SK-N-DZ (cell line): ENCODE data around the gene FAM193B. TPM values are rescaled to one million over a fixed set of nuclear protein-coding genes. Genes with fewer than 3 reads are reported as not detected.

Experiments
- DNase-seq: peaks from one replicate; pipeline ENCODE4 v3.0.0-alpha.2; 2015; ENCODE audit warnings: low spot score
- polyA plus RNA-seq, 2 experiments: library from polyadenylated mRNA; depleted of rRNA; stranded (reverse); fragments of >200 nt; gene quantifications; 2 replicates each; pipeline ENCODE4 v1.2.3, GENCODE V29; 2014

FAM193B gene
- polyA plus RNA-seq (2014; cell fraction: cytosol; rRNA removed): 41.3 and 41.5 TPM in 2 replicates
- 321 and 386 TPM in 2 replicates for polyA plus RNA-seq (2014; cell fraction: nucleus; rRNA removed)

DNA sequence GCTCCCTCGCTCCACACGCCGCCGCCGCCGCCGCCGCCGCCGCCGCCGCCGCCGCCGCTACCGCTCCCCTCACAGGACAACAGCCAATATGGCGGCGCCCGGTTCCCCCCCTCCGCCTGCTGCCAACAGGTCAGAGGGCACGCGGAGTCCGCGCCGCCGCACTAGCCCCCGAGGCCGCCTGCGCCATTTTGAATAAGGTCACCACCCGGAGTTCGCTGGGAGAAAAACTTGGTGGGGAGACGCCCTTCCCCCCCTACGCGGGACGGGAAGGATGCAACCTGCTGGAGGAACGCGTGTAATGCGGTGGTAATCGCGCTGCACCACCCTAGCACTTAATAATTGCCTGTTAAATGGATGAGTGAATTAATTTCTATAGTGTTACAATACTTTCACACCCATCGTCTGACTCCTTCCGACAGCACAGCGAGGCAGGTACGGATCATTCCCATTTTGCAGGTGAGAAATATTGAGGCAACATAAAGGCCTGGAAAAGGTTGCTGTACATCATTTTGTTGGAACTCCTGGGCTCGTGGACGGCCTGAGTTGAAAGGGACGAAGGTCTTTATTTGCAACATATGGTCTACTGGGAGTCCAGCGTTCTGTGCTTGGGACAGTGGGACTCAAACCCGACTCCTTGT, at the start of gene FAM193B:
Gene FAM193B (minus strand): TSS at position 90 of the 638 bp plus-strand sequence. CDS start 105 bp downstream, outside the sequence.
- DNase-seq: peak; percentile 92

DNA sequence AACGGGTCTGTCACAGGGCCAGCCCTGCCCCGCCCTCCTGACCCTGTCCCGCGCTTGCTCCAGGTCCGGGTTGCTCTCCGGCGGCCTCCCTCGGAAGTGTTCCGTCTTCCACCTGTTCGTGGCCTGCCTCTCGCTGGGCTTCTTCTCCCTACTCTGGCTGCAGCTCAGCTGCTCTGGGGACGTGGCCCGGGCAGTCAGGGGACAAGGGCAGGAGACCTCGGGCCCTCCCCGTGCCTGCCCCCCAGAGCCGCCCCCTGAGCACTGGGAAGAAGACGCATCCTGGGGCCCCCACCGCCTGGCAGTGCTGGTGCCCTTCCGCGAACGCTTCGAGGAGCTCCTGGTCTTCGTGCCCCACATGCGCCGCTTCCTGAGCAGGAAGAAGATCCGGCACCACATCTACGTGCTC, 49.8 kb upstream of the FAM193B start:
- no peak for DNase-seq

- DNase-seq: no peak
Observed at GRCh38 chr5:177603631-177604030, 49.3 kb upstream of the FAM193B start.

DNA sequence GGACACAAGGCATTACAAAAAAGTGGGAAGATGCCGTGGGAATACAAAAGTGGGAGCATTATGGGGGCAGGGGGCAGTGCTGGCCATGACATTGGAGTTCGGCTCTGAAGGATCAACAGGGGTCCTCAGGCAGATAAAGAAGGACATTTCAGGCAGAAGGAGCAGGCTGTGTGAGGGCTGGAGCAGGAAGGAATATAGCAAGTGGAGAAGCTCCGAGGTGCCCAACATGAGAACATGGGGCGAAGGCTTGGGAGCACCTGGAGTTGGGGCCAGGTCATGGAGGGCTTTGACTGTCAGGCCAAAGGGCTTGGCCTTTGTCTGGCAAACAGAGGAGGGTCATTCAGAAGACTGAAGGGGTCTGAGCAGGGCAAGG, 48.1 kb upstream of the FAM193B start:
- DNase-seq: no peak

- DNase-seq: no peak
Observed at GRCh38 chr5:177601577-177602457, 47.5 kb upstream of the FAM193B start.

DNA sequence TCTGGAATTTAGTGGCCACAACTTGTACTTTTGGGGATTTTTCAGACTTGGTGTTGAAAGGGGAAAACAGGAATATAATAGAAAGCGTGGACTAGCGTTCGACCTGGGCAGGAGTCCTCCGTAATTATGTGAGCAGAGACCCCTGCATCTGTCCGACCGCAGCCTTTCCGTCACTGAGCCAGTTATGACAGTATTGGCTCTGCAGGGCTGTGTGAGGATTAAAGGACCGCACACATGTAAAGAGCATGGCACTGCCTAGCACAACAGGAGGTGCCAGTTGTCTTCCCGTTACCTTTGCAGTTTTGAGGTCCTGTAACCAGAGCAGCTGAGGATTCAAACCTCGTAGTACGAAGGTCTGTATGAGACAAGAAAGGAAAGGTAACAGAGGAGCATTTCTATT, 46.8 kb upstream of the FAM193B start:
- no peak for DNase-seq

DNA sequence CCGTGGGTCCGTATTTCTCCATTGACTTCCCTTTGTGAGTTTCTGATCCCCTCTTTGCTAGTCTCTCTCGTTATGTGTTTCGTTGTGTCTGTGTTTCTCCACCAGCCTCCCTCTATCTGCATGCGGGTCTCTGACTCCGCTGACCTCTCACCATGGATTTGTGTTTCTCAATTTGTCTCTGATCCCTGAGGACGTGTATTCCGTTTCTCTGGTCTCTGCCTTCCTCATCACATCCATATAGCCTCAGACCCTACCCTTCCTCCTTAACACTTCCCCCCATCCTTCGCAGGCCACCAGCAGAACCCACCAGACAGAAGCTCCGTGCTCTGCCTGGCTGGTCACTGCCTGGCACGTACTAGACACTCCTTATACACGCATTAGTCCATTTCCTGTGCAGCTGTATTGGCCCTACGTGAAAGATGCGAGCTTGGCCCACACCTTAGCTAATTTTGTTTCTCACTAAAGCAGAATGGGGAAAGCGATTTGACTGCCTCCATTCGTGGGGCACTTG, 46.2 kb upstream of the FAM193B start:
- peak; percentile 31 for DNase-seq

GRCh38 chr5:177599731-177600507, 45.6 kb upstream of the FAM193B start, which contains the start of gene B4GALT7:
TSS of gene B4GALT7 (plus strand) at chr5:177600132. CDS start at chr5:177600211, 79 bp downstream.
- peak; percentile 73 for DNase-seq

DNA sequence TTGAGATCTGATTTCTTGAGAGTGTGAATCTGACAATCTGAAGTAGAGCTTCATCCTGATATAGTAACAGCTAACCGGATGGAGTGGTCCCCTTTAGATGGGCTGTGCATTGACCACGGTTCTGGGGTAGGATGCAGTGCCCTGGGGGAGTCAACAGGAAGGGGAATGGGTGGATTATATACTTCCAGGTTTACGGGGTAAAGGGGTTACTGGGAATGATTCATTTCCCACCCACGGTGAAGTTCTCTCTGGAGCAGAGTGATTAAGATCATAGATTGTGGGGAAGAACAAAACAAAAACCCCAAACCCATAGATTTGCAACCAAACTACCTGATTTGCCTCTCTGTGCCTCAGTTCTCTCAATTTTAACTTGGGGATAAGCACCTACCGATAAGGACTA, 44.1 kb upstream of the FAM193B start:
- no peak for DNase-seq

- no peak for DNase-seq
Observed at GRCh38 chr5:177596775-177597238, 42.4 kb upstream of the FAM193B start.

- DNase-seq: no peak
Observed at GRCh38 chr5:177595991-177596774, 41.8 kb upstream of the FAM193B start.

DNA sequence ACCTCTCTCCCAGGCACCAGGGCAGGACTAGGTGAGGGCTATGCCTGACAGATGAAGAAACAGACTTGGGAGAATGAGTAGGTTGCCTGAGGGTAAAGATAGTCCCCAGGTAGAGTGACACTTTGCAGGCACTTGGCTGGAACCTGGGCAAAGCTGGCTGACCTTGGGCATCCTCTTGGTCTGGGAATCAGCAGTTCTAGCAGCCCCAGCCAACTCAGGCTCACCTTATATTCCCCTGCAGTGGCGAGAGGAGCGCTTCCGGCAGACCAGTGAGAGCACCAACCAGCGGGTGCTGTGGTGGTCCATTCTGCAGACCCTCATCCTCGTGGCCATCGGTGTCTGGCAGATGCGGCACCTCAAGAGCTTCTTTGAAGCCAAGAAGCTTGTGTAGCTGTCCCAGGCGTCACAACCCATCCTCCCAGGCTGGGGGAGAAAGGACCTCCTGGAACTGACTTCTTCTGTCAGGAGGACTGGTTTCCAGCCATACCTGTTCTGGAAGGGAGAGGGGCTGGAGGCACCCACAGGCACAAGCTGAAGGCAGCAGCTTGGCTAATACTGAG, 40.7 kb upstream of the FAM193B start:
- no peak for DNase-seq

DNA sequence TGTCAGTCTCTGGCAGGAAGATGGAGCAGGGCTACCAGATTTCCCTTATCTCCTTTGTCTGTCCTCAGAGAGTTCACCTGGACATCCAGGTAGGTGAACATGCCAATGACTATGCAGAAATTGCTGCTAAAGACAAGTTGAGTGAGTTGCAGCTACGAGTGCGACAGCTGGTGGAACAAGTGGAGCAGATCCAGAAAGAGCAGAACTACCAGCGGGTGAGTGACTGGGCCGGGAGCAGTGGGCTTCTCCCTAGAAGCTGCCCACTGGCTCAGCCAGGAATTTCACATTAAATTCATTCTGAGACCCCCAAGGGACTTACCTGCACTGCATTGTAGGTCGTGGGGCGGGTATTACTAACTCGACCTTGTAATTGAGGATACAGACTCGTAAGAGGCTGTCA, 39.7 kb upstream of the FAM193B start:
- no peak for DNase-seq

DNA sequence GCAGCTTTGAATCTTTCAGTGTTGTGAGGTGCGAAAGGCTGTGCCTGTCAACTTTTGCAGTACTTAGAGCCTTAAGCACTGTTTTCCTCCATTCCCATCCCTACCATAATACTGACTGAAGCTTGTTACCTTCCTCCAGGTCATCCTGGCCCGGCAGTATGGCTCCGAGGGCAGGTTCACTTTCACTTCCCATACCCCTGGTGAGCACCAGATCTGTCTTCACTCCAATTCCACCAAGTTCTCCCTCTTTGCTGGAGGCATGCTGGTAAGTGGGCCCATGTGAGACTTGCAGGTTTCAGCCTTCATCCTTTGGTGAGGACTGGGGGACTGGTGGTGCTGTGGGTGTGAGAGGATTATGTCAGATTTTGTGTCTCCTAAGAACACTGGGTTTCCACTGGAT, 39.1 kb upstream of the FAM193B start:
- DNase-seq: no peak

DNA sequence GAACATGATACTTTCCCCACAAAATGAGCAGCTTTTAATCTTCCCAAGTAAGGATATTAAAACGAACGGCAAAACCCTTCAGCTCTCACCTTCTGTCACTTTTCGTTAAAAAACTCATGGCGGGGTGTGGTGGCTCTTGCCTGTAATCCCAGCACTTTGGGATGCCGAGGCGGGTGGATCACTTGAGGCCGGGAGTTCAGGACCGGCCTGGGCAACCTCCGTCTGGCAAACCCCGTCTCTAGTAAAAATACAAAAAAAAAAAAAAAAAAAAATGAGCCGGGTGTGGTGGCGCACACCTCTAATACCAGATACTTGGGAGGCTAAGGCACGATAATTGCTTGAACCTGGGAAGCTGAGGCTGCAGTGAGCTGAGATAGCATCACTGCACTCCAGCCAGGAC, 38.5 kb upstream of the FAM193B start:
- no peak for DNase-seq

DNA sequence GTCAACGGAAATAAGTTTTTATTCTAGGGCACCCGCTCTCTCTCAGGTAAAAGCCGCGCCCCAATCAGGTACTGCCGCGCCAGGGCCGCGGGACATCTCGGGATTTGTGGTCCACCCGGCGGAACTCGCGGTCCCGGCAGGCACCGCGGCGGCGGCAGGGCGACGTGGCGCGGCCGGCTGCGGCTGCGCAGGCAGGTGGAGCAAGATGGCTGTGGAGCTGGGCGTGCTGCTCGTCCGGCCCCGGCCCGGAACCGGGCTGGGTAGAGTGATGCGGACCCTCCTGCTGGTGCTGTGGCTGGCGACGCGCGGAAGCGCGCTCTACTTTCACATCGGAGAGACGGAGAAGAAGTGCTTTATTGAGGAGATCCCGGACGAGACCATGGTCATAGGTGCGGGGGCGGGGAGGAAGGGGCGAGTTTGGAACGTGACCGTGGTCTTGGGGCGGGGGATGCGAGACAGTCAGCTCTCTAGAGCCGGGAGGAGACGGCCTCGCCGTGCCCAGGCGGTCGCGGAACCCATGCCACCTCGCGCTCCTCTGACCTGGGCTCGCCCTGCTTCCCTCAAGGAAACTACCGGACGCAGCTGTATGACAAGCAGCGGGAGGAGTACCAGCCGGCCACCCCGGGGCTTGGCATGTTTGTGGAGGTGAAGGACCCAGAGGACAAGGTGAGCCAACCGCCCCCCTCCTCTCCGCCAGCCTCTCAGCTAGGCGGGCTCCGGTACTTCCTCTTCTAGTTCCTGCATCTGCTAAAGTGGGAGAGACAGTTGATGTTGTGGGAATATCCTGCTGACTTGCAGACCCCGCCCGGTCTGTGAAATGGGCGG, 37.9 kb upstream of the FAM193B start, which contains the start of gene TMED9:
Gene TMED9 (plus strand): TSS at position 194 of the 825 bp plus-strand sequence. CDS start 12 bp downstream, at position 206.
- peak; percentile 74 for DNase-seq

DNA sequence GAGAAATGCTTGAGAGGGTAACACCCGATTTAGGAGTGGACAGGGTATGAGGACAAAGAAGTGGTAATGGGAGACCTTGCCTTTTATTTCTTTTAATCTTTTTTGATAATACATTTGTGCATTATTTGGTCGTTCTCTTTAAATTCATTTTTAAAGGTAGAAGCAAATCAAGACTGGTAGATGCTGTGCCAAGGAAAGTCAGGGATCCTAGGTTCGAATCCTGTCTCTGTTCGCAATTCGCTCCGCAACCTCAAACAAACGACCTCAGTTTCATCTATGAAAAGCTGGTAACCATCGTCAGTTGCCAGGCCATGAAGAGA, 37.3 kb upstream of the FAM193B start:
- no peak for DNase-seq

DNA sequence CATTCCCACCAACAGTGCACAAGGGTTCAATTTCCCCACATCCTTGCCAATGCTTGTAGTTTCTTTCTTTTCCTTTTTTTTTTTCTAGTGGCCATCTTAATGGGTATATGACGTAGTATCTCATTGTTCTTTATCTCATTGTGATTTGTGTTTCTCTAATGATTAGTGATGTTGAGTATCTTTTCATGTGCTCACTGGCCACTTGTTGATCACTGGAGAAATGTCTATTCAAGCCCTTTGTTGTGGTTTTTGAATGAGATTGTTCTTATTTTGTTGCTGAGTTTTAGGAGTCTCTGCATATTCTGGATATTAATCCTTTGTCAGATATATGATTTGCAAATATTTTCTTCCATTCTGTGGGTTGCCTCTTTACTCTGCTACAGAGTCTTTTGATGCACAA, 36.0 kb upstream of the FAM193B start:
- DNase-seq: no peak

DNA sequence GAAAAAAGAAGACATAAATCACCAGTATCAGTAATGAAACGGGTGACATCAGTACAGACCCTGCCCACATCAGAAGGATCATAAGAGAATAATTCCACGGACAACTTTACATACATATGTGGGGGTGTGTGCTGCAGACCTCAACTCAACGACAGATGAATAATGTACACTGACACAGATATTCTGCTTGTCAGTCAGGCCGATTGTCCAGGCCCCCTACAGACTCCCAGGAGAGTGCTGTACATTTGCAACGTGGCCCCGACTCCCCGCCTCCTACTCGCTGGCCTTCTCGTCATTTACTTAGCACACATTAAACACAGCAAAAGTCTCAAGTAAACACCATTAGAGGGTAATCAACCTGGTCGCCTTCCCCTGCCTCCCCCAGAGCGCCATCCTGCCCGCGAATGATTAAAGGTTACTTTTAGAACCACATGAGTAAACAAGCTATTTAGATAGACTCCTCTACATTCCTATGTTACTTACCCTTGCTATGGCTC, 34.1 kb upstream of the FAM193B start:
- DNase-seq: no peak
